ENCODE data around the gene ADCY3.

GRCh38 chr2:24826773-24827145 is 93.3 kb downstream of the ADCY3 start:
- TF ChIP-seq CTCF (IDR thresholded peaks at IDR 0.05) (no peak), POLR2A (IDR thresholded peaks at IDR 0.05) (no peak)
